SK-N-SH treated with all-trans-retinoic acid at 6 μM for 48 hours (cell line): ENCODE measurements around the gene PRKAG2.

Experiments
- BACH2 ChIP-seq: fragments of 250-450 bp; sonication (Bioruptor Pico); IDR thresholded peaks from 2 replicates; pipeline ENCODE4 v1.9.0; 2021; ENCODE audit warnings: mild to moderate bottlenecking, borderline replicate concordance
- ISL1 ChIP-seq: fragments of 250-450 bp; sonication (Bioruptor Pico); IDR thresholded peaks from 2 replicates; pipeline ENCODE4 v2.1.2; 2022; ENCODE audit warnings: mild to moderate bottlenecking, moderate library complexity
- OSR1 ChIP-seq: fragments of 250-450 bp; sonication (Bioruptor Pico); IDR thresholded peaks from 2 replicates; pipeline ENCODE4 v1.8.0; 2022; ENCODE audit warnings: moderate library complexity, mild to moderate bottlenecking, inconsistent platforms
- RARB ChIP-seq: fragments of 250-450 bp; sonication (Bioruptor Pico); IDR thresholded peaks from 2 replicates; pipeline ENCODE4 v1.8.0; 2021; ENCODE audit warnings: mild to moderate bottlenecking, moderate library complexity
- SNAI2 ChIP-seq: fragments of 250-450 bp; sonication (Bioruptor Pico); IDR thresholded peaks from 2 replicates; pipeline ENCODE4 v1.5.0; 2020; ENCODE audit warnings: mild to moderate bottlenecking, moderate library complexity
- TOX ChIP-seq: fragments of 250-450 bp; sonication (Bioruptor Pico); IDR thresholded peaks from 2 replicates; pipeline ENCODE4 v1.8.0; 2021; ENCODE audit warnings: mild to moderate bottlenecking, moderate library complexity, borderline replicate concordance
- ZFP3 ChIP-seq: fragments of 250-450 bp; sonication (Bioruptor Pico); IDR thresholded peaks from 2 replicates; pipeline ENCODE4 v1.5.0; 2020; ENCODE audit warnings: mild to moderate bottlenecking, moderate library complexity
- ZFP30 ChIP-seq: fragments of 450-650 bp; formaldehyde crosslinking; IDR thresholded peaks from 2 replicates; pipeline ENCODE4 v1.5.0; 2022; ENCODE audit warnings: mild to moderate bottlenecking, moderate library complexity
- ZNF565 ChIP-seq: fragments of 450-650 bp; formaldehyde crosslinking; conservative IDR thresholded peaks from 2 replicates; pipeline ENCODE4 v1.5.0; 2020; ENCODE audit warnings: low read depth, mild to moderate bottlenecking, moderate library complexity
- TF ChIP-seq, protein P1 (sequence below): fragments of 250-450 bp; sonication (Bioruptor Pico); IDR thresholded peaks from 2 replicates; pipeline ENCODE4 v1.8.0; 2021; ENCODE audit warnings: low read depth, mild to moderate bottlenecking, moderate library complexity, borderline replicate concordance
- TF ChIP-seq, protein P2 (sequence below): fragments of 250-450 bp; sonication (Bioruptor Pico); IDR thresholded peaks from 2 replicates; pipeline ENCODE4 v1.5.1; 2021; ENCODE audit warnings: mild to moderate bottlenecking, moderate library complexity
- TF ChIP-seq, protein P3 (sequence below): fragments of 250-450 bp; sonication (Bioruptor Pico); IDR thresholded peaks from 2 replicates; pipeline ENCODE4 v1.8.0; 2020; ENCODE audit warnings: mild to moderate bottlenecking, moderate library complexity, borderline replicate concordance
- TF ChIP-seq, protein P4 (sequence below): fragments of 250-450 bp; sonication (Bioruptor Pico); IDR thresholded peaks from 2 replicates; pipeline ENCODE4 v1.5.1; 2020; ENCODE audit warnings: low read depth, mild to moderate bottlenecking, moderate library complexity
- TF ChIP-seq, protein P5 (sequence below): fragments of 250-450 bp; sonication (Bioruptor Pico); IDR thresholded peaks from 2 replicates; pipeline ENCODE4 v1.5.0; 2020; ENCODE audit warnings: mild to moderate bottlenecking, moderate library complexity

DNA sequence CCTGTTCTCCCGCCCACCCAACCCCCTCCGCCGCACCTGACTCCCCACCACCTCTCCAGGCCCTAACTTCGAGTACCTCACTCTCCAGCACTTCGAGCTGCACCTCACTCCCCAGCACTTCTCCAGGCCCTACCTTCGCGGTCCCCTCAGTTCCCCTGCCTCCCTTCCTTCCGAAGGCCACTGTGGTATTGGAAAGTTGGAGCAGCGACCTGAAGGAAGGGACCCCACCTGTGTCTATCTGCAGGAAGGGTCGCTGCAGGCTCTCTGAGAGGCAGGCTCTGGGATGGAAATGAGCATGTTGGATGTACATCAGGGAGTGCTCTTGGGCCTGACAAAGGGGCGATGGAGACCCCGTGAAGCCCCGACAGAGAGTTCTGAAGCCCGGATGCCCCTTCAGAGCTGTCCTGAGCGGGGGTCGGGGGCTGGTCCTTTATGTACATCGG, 122.2 kb downstream of the PRKAG2 start:
- TF ChIP-seq BACH2, result no peak
- TF ChIP-seq, protein P1, sequence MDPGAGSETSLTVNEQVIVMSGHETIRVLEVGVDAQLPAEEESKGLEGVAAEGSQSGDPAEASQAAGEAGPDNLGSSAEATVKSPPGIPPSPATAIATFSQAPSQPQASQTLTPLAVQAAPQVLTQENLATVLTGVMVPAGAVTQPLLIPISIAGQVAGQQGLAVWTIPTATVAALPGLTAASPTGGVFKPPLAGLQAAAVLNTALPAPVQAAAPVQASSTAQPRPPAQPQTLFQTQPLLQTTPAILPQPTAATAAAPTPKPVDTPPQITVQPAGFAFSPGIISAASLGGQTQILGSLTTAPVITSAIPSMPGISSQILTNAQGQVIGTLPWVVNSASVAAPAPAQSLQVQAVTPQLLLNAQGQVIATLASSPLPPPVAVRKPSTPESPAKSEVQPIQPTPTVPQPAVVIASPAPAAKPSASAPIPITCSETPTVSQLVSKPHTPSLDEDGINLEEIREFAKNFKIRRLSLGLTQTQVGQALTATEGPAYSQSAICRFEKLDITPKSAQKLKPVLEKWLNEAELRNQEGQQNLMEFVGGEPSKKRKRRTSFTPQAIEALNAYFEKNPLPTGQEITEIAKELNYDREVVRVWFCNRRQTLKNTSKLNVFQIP (CRISPR knock-in tag), result no peak
- TF ChIP-seq ZFP30 (CRISPR knock-in tag), result no peak
- TF ChIP-seq, protein P2, sequence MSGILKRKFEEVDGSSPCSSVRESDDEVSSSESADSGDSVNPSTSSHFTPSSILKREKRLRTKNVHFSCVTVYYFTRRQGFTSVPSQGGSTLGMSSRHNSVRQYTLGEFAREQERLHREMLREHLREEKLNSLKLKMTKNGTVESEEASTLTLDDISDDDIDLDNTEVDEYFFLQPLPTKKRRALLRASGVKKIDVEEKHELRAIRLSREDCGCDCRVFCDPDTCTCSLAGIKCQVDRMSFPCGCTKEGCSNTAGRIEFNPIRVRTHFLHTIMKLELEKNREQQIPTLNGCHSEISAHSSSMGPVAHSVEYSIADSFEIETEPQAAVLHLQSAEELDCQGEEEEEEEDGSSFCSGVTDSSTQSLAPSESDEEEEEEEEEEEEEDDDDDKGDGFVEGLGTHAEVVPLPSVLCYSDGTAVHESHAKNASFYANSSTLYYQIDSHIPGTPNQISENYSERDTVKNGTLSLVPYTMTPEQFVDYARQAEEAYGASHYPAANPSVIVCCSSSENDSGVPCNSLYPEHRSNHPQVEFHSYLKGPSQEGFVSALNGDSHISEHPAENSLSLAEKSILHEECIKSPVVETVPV (CRISPR knock-in tag), result no peak
- TF ChIP-seq, protein P3, sequence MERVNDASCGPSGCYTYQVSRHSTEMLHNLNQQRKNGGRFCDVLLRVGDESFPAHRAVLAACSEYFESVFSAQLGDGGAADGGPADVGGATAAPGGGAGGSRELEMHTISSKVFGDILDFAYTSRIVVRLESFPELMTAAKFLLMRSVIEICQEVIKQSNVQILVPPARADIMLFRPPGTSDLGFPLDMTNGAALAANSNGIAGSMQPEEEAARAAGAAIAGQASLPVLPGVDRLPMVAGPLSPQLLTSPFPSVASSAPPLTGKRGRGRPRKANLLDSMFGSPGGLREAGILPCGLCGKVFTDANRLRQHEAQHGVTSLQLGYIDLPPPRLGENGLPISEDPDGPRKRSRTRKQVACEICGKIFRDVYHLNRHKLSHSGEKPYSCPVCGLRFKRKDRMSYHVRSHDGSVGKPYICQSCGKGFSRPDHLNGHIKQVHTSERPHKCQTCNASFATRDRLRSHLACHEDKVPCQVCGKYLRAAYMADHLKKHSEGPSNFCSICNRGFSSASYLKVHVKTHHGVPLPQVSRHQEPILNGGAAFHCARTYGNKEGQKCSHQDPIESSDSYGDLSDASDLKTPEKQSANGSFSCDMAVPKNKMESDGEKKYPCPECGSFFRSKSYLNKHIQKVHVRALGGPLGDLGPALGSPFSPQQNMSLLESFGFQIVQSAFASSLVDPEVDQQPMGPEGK (CRISPR knock-in tag), result no peak
- no peak for TF ChIP-seq TOX (CRISPR knock-in tag)
- TF ChIP-seq, protein P4, sequence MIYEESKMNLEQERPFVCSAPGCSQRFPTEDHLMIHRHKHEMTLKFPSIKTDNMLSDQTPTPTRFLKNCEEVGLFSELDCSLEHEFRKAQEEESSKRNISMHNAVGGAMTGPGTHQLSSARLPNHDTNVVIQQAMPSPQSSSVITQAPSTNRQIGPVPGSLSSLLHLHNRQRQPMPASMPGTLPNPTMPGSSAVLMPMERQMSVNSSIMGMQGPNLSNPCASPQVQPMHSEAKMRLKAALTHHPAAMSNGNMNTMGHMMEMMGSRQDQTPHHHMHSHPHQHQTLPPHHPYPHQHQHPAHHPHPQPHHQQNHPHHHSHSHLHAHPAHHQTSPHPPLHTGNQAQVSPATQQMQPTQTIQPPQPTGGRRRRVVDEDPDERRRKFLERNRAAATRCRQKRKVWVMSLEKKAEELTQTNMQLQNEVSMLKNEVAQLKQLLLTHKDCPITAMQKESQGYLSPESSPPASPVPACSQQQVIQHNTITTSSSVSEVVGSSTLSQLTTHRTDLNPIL, result no peak
- TF ChIP-seq ZNF565, result no peak
- TF ChIP-seq RARB, result no peak
- TF ChIP-seq, protein P5, sequence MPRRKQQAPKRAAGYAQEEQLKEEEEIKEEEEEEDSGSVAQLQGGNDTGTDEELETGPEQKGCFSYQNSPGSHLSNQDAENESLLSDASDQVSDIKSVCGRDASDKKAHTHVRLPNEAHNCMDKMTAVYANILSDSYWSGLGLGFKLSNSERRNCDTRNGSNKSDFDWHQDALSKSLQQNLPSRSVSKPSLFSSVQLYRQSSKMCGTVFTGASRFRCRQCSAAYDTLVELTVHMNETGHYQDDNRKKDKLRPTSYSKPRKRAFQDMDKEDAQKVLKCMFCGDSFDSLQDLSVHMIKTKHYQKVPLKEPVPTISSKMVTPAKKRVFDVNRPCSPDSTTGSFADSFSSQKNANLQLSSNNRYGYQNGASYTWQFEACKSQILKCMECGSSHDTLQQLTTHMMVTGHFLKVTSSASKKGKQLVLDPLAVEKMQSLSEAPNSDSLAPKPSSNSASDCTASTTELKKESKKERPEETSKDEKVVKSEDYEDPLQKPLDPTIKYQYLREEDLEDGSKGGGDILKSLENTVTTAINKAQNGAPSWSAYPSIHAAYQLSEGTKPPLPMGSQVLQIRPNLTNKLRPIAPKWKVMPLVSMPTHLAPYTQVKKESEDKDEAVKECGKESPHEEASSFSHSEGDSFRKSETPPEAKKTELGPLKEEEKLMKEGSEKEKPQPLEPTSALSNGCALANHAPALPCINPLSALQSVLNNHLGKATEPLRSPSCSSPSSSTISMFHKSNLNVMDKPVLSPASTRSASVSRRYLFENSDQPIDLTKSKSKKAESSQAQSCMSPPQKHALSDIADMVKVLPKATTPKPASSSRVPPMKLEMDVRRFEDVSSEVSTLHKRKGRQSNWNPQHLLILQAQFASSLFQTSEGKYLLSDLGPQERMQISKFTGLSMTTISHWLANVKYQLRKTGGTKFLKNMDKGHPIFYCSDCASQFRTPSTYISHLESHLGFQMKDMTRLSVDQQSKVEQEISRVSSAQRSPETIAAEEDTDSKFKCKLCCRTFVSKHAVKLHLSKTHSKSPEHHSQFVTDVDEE, result no peak
- TF ChIP-seq SNAI2 (CRISPR knock-in tag), result no peak
- TF ChIP-seq ISL1 (CRISPR knock-in tag), result no peak
- no peak for TF ChIP-seq OSR1
- no peak for TF ChIP-seq ZFP3
